CD14-positive monocyte (primary cell): ENCODE measurements around the gene BMAL2. TPM values are rescaled to one million over a fixed set of nuclear protein-coding genes. Genes with fewer than 3 reads are reported as not detected.

Experiments
- DNase-seq, 3 donors: peaks; one replicate each; pipeline ENCODE4 v3.0.0-alpha.2; 2011 to 2022
- H2AFZ ChIP-seq: 2 replicates; pipeline ENCODE4 v1.6.0; 2012; ENCODE audit warnings: mild to moderate bottlenecking, low read depth, low read length, inconsistent platforms; ENCODE audit not compliant: insufficient read depth, poor library complexity, severe bottlenecking
- H3K27ac ChIP-seq, 2 donors: 1 replicate in 1 of 2; 2 replicates in 1 of 2; pipeline ENCODE4 v1.5.1; 2012 to 2013; ENCODE audit warnings: low read length in 2 of 2, control low read depth in 1 of 2, inconsistent platforms in 1 of 2, low read depth in 1 of 2, mild to moderate bottlenecking in 1 of 2
- H3K27me3 ChIP-seq, 2 donors: one replicate each; pipeline versions ENCODE4 v1.6.0 to v1.6.1; 2011 to 2013; ENCODE audit warnings: low read length in 2 of 2; ENCODE audit not compliant: control insufficient read depth in 2 of 2, insufficient read depth in 2 of 2
- H3K36me3 ChIP-seq, 2 donors: replicated peaks in 1 of 2; 1 replicate in 1 of 2; 2 replicates in 1 of 2; pipeline versions ENCODE4 v1.5.1 to v1.6.1; 2012 to 2013; ENCODE audit warnings: low read length in 2 of 2, control low read depth in 1 of 2, inconsistent platforms in 1 of 2, mild to moderate bottlenecking in 1 of 2; ENCODE audit not compliant: insufficient read depth in 2 of 2, control insufficient read depth in 1 of 2
- H3K4me1 ChIP-seq, 2 donors: 1 replicate in 1 of 2; 2 replicates in 1 of 2; pipeline versions ENCODE4 v1.5.1 to v1.6.1; 2012 to 2013; ENCODE audit warnings: low read length in 2 of 2, control low read depth in 1 of 2, inconsistent platforms in 1 of 2, mild to moderate bottlenecking in 1 of 2, moderate library complexity in 1 of 2; ENCODE audit not compliant: insufficient read depth in 2 of 2, control insufficient read depth in 1 of 2
- H3K4me2 ChIP-seq: replicated peaks from 2 replicates; pipeline ENCODE3; 2012; ENCODE audit warnings: low read length, moderate library complexity, mild to moderate bottlenecking; ENCODE audit not compliant: poor library complexity, severe bottlenecking; ENCODE audit errors: extremely low read depth
- H3K4me3 ChIP-seq, 3 experiments: fragments of 200-600 bp in 1 of 3; sonication (generic) in 1 of 3; replicated peaks in 1 of 3; 1 replicate in 2 of 3; 2 replicates in 1 of 3; pipeline ENCODE4 v1.5.1; 2011 to 2013; ENCODE audit warnings: low read length in 3 of 3, mild to moderate bottlenecking in 3 of 3, control low read depth in 2 of 3, low read depth in 2 of 3, inconsistent platforms in 1 of 3, moderate library complexity in 1 of 3
- H3K79me2 ChIP-seq: 2 replicates; pipeline ENCODE4 v1.6.0; 2012; ENCODE audit warnings: mild to moderate bottlenecking, control low read depth, inconsistent platforms, low read length, moderate library complexity; ENCODE audit not compliant: insufficient read depth
- H3K9ac ChIP-seq: 2 replicates; pipeline ENCODE4 v1.6.0; 2017; ENCODE audit warnings: low read length, mild to moderate bottlenecking; ENCODE audit not compliant: insufficient read depth, poor library complexity, severe bottlenecking
- H3K9me3 ChIP-seq, 2 donors: replicated peaks in 1 of 2; 1 replicate in 1 of 2; 2 replicates in 1 of 2; pipeline versions ENCODE4 v1.5.1 to v1.6.1; 2012 to 2013; ENCODE audit warnings: low read length in 2 of 2, control low read depth in 1 of 2; ENCODE audit not compliant: control insufficient read depth in 1 of 2, insufficient read depth in 1 of 2
- H4K20me1 ChIP-seq: 2 replicates; pipeline ENCODE4 v1.6.0; 2012; ENCODE audit warnings: mild to moderate bottlenecking, low read length, control low read depth, moderate library complexity; ENCODE audit not compliant: insufficient read depth
- H3K27ac Mint-ChIP-seq, 7 donors: one replicate each; pipeline ENCODE4 v1.8.0; 2020; ENCODE audit warnings: mild to moderate bottlenecking in 7 of 7, mixed read lengths in 7 of 7, moderate library complexity in 6 of 7, inconsistent platforms in 2 of 7
- H3K27me3 Mint-ChIP-seq, 3 donors: one replicate each; pipeline ENCODE4 v1.8.0; 2021 to 2022; ENCODE audit warnings: low read depth in 3 of 3, mild to moderate bottlenecking in 3 of 3, mixed read lengths in 3 of 3, moderate library complexity in 3 of 3, inconsistent platforms in 1 of 3
- H3K36me3 Mint-ChIP-seq, 2 donors: one replicate each; pipeline ENCODE4 v1.8.0; 2020; ENCODE audit warnings: mixed read lengths in 2 of 2, inconsistent platforms in 1 of 2, mild to moderate bottlenecking in 1 of 2
- H3K4me1 Mint-ChIP-seq: one replicate; pipeline ENCODE4 v1.8.0; 2020; ENCODE audit warnings: mild to moderate bottlenecking, mixed read lengths
- H3K4me3 Mint-ChIP-seq, 2 donors: one replicate each; pipeline ENCODE4 v1.8.0; 2020; ENCODE audit warnings: mild to moderate bottlenecking in 2 of 2, mixed read lengths in 2 of 2, moderate library complexity in 1 of 2
- H3K9me3 Mint-ChIP-seq, 7 donors: one replicate each; pipeline ENCODE4 v1.8.0; 2020 to 2022; ENCODE audit warnings: mixed read lengths in 7 of 7, mild to moderate bottlenecking in 6 of 7, moderate library complexity in 6 of 7, inconsistent platforms in 2 of 7
- CTCF ChIP-seq: fragments of 200-600 bp; IDR thresholded peaks from one replicate; pipeline ENCODE4 v1.8.0; 2022; ENCODE audit warnings: antibody characterized with exemption, mild to moderate bottlenecking
- WGBS: methylation state at CpG from one replicate; pipeline ENCODE4 v1.1.5; 2013; ENCODE audit warnings: missing lambda C conversion rate; ENCODE audit not compliant: insufficient coverage; 5-methylcytosine and 5-hydroxymethylcytosine counted together
- intact Hi-C, 2 donors: fragments of 100-400 bp; cut with micrococcal nuclease; formaldehyde crosslinking; loops; one replicate each; pipeline versions ENCODE4 v1.15.0 to v1.15.1; 2023
- polyA plus RNA-seq, 3 donors: library from polyadenylated mRNA; depleted of rRNA in 1 of 3; unstranded in 2 of 3; stranded (reverse) in 1 of 3; fragments of 300-500 nt in 2 of 3; fragments of >200 nt in 1 of 3; fragmentation: Illumina TruSeq in 2 of 3; gene quantifications; 1 replicate in 2 of 3; 2 replicates in 1 of 3; pipeline ENCODE4 v1.2.3, GENCODE V29; 2012 to 2021

The BMAL2 gene
- polyA plus RNA-seq, 3 donors: 0.55 to 2.1 (median 1.8) TPM

- no peak overlapping the region for H3K4me3 Mint-ChIP-seq
- Histone ChIP-seq H3K9me3 (no peaks in the 10 kb centered on the region), H2AFZ (no peak overlapping the region), H3K4me2 (no peak overlapping the region), H3K36me3 (no peaks in the 10 kb centered on the region), H3K9ac (no peak overlapping the region), H3K27me3 (no peaks in the 10 kb centered on the region), H3K27ac (no peak overlapping the region), H3K79me2 (no peaks in the 10 kb centered on the region), H4K20me1 (no peaks in the 10 kb centered on the region), H3K4me1 (no peaks in the 10 kb centered on the region), H3K4me3 (no peak overlapping the region)
- TF ChIP-seq CTCF: no peak
- H3K9me3 Mint-ChIP-seq: no peaks in the 10 kb centered on the region
- no peaks in the 10 kb centered on the region for H3K4me1 Mint-ChIP-seq
- no peaks in the 10 kb centered on the region for H3K36me3 Mint-ChIP-seq
- no CpG with 5 or more reads among the region's 2 CpGs for WGBS
- intact Hi-C loops: no loop called here
- no peak for DNase-seq
- peaks cover 0 to 2% (median 2%) of the 10 kb centered on the region in 3 donors for H3K27me3 Mint-ChIP-seq
- no peak overlapping the region for H3K27ac Mint-ChIP-seq
These were observed 9.9 kb downstream of the BMAL2 start for GRCh38 chr12:27342536-27342935.

- H3K36me3 Mint-ChIP-seq: no peaks in the 10 kb centered on the region
- Histone ChIP-seq H3K79me2 (no peaks in the 10 kb centered on the region), H3K27me3 (no peaks in the 10 kb centered on the region), H4K20me1 (no peaks in the 10 kb centered on the region), H3K4me1 (no peaks in the 10 kb centered on the region), H3K9me3 (no peaks in the 10 kb centered on the region), H3K27ac (no peak overlapping the region), H3K9ac (no peak overlapping the region), H2AFZ (no peak overlapping the region), H3K4me2 (no peak overlapping the region), H3K4me3 (no peak overlapping the region), H3K36me3 (no peaks in the 10 kb centered on the region)
- H3K27me3 Mint-ChIP-seq: peaks cover 0 to 2% (median 2%) of the 10 kb centered on the region in 3 donors
- no peak for TF ChIP-seq CTCF
- intact Hi-C loops: no loop called here
- 100% methylated on average over 1 of the region's 5 CpGs for WGBS
- no peak overlapping the region for H3K4me3 Mint-ChIP-seq
- H3K9me3 Mint-ChIP-seq: no peaks in the 10 kb centered on the region
- H3K4me1 Mint-ChIP-seq: no peaks in the 10 kb centered on the region
- no peak for DNase-seq
- H3K27ac Mint-ChIP-seq: no peak overlapping the region
These were observed 10.8 kb downstream of the BMAL2 start for GRCh38 chr12:27343255-27344000.
